GM18951 (cell line): ENCODE data around the gene AADAT.

Experiments
- POLR2A ChIP-seq: IDR thresholded peaks from 4 replicates; pipeline ENCODE4 v1.6.1; 2011; ENCODE audit warnings: mild to moderate bottlenecking; ENCODE audit not compliant: insufficient read length, insufficient read depth; ENCODE audit errors: extremely low read depth
- in situ Hi-C: fragments of 300-500 bp; cut with MboI; formaldehyde crosslinking; loops from one replicate; pipeline ENCODE4 v1.12.0; 2022; ENCODE audit warnings: low sequenced_read_pairs, mixed read lengths, inconsistent platforms; ENCODE audit not compliant: unreplicated experiment

The AADAT gene

DNA sequence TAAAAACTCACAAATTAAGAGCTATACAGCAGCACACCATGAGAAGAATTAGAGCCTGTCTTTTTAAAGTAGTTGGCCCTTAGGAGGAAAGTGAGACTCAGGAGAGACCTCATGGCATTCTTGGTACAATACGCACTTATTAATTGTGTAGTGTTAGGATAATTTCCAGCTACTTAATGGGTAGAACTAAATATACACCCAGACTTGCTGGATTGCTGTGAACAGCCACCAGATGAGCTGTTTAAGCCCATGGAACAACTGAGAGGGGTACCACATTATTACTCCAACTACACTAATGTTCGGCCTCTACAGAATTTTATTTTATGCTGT lies 77.2 kb downstream of the AADAT start:
- no peak for TF ChIP-seq POLR2A
- in situ Hi-C loops, result no loop called here

DNA sequence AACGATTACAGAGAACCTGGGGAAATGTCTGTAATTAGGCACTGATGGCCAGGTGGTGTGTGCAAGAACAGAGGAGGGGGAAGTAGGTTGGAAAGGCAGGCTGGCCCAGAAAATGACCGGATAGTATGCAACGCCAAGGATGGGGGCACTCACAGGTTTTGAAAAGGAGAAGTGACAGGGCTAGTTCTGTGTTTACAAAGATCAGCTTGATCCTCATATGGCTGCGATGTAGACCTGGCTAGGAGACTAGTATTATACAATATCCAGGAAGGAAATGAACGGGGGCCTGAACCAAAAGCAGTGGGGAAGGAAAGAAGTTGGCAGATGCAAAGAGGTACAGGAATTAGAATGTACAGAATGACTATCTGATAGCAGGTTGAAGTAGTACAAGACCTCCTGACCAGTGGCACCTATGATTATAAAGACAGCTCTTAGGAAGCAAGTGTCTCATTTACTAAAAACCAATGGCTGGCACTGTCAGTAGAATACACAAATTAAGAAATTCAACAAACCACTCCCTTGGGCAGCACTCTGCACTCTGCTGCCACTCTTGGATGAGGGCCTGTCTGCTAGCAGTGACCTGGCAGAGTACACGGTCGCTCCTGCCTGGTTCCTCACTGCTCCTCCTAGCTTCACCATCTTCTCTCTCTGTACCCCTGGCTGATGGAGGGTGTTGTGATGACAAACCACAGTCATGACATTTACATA lies 77.7 kb downstream of the AADAT start:
- TF ChIP-seq POLR2A, result no peak
- in situ Hi-C loops, result no loop called here
